HL-60 (cell line): ENCODE results near the gene PLCL2.

ENCODE experiments used
- DNase-seq, 2 experiments: peaks; one replicate each; pipeline ENCODE4 v3.0.0-alpha.2; 2010 to 2020; ENCODE audit warnings: low read depth in 1 of 2, low spot score in 1 of 2
- H3K27ac ChIP-seq: fragments of 250-450 bp; sonication (Bioruptor Pico); replicated peaks from 2 replicates; pipeline ENCODE4 v1.5.1; 2020; ENCODE audit warnings: mild to moderate bottlenecking, moderate library complexity
- H3K27me3 ChIP-seq: fragments of 250-450 bp; sonication (Bioruptor Pico); 2 replicates; pipeline ENCODE4 v1.5.1; 2021; ENCODE audit warnings: mild to moderate bottlenecking, moderate library complexity; ENCODE audit not compliant: insufficient read depth, poor library complexity, severe bottlenecking
- H3K4me3 ChIP-seq: replicated peaks from 2 replicates; pipeline ENCODE4 v1.5.1; 2011; ENCODE audit warnings: mild to moderate bottlenecking, control low read depth, low read length; ENCODE audit not compliant: insufficient read depth
- GABPA ChIP-seq: IDR thresholded peaks from 2 replicates; pipeline ENCODE4 v1.6.1; 2012; ENCODE audit warnings: low read depth
- POLR2AphosphoS5 ChIP-seq: IDR thresholded peaks from 2 replicates; pipeline ENCODE4 v1.6.1; 2012; ENCODE audit warnings: low read depth
- REST ChIP-seq: IDR thresholded peaks from 2 replicates; pipeline ENCODE4 v1.6.1; 2012; ENCODE audit warnings: low read depth; ENCODE audit not compliant: insufficient replicate concordance
- SPI1 ChIP-seq: IDR thresholded peaks from 2 replicates; pipeline ENCODE4 v1.6.1; 2012; ENCODE audit warnings: low read depth, mild to moderate bottlenecking, borderline replicate concordance
- TF ChIP-seq, protein P1 (sequence below): IDR thresholded peaks from one replicate; pipeline ENCODE4 v1.5.1; 2011; ENCODE audit warnings: low read length, control low read depth, inconsistent platforms; ENCODE audit not compliant: insufficient read depth

PLCL2 gene

GRCh38 chr3:17129556-17129955 lies 244.8 kb downstream of the PLCL2 start:
- TF ChIP-seq POLR2AphosphoS5 (no peak), SPI1 (no peak), GABPA (no peak), REST (no peak)
- TF ChIP-seq, protein P1, sequence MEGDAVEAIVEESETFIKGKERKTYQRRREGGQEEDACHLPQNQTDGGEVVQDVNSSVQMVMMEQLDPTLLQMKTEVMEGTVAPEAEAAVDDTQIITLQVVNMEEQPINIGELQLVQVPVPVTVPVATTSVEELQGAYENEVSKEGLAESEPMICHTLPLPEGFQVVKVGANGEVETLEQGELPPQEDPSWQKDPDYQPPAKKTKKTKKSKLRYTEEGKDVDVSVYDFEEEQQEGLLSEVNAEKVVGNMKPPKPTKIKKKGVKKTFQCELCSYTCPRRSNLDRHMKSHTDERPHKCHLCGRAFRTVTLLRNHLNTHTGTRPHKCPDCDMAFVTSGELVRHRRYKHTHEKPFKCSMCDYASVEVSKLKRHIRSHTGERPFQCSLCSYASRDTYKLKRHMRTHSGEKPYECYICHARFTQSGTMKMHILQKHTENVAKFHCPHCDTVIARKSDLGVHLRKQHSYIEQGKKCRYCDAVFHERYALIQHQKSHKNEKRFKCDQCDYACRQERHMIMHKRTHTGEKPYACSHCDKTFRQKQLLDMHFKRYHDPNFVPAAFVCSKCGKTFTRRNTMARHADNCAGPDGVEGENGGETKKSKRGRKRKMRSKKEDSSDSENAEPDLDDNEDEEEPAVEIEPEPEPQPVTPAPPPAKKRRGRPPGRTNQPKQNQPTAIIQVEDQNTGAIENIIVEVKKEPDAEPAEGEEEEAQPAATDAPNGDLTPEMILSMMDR, result no peak
- H3K27ac ChIP-seq, result no peak overlapping the region
- DNase-seq, result no peak
- no peak overlapping the region for H3K4me3 ChIP-seq
- no peaks in the 10 kb centered on the region for H3K27me3 ChIP-seq

- H3K27ac ChIP-seq, result no peak overlapping the region
- DNase-seq, result no peak
- no peak overlapping the region for H3K4me3 ChIP-seq
- no peak for TF ChIP-seq SPI1
- TF ChIP-seq, protein P1, result no peak
- TF ChIP-seq REST, result no peak
- TF ChIP-seq GABPA, result no peak
- TF ChIP-seq POLR2AphosphoS5, result no peak
- H3K27me3 ChIP-seq, result no peaks in the 10 kb centered on the region
Observed at GRCh38 chr3:17130956-17131355, 246.2 kb downstream of the PLCL2 start.

DNA sequence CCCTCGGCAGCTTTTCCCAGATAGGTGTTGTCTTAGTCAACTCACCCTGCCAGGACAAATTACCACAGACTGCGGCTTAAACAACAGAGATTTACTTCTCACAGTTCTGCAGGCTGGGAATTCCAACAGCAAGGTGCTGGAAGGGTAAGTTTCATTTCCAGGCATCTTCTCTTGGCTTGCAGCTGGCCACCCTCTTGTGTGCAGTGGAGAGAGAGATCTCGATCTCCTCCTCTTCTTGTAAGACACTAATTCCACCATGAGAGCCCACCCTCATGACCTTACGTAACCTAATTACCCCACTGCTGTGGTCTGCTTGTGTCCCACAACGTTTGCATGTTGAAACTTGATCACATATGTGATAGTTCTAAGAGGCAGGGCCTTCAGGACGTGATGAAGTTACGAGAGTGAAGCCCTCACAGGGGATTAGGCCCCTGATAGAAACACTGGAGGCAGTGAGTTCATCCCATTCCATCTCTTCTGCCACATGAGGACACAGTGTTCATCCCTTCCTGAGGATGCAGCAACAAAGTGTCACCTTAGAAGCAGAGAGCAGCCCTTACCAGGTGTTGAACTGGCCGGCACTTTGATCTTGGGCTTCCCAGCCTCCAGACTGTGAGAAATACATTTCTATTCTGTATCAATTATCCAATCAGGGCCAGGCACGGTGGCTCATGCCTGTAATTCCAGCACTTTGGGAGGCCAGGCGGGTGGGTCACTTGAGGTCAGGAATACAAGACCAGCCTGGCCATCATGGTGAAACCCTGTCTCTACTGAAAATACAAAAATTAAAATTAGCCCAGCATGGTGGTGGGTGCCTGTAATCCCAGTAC lies 247.7 kb downstream of the PLCL2 start:
- no peak for TF ChIP-seq REST
- TF ChIP-seq GABPA, result no peak
- H3K27ac ChIP-seq, result no peak overlapping the region
- DNase-seq, result no peak

More for the DNA sequence above, 247.7 kb downstream of the PLCL2 start:
- Histone ChIP-seq H3K4me3 (no peak overlapping the region), H3K27me3 (no peaks in the 10 kb centered on the region)
